ENCODE measurements around the gene ARHGAP25. TPM values are rescaled to one million over a fixed set of nuclear protein-coding genes. Genes with fewer than 3 reads are reported as not detected.

Gene ARHGAP25
- polyA plus RNA-seq, 4 donors, result 5.9 to 8.1 (median 7.8) TPM

DNA sequence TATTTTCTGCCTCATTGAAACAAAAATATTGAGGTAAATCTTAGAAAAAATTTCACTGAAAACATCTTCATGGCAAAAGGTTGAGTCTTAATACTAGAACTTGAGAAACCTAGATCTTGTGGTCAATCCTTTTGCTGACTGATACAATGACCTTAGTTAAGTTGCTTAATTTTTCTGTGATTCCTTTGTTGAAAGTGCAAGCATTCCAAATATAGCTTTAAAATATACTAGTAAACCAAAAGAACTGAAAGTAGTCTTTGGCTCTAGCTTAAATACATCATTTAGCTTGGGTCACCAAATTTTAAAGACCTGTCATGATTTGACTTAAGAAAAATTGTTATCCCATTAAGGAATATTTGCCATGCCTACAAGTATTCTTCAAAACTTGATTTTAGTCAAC is 119.9 kb downstream of the ARHGAP25 start:
- no peak for DNase-seq (ENCODE audit: low read depth in 4 of 4, low spot score in 3 of 4)

DNA sequence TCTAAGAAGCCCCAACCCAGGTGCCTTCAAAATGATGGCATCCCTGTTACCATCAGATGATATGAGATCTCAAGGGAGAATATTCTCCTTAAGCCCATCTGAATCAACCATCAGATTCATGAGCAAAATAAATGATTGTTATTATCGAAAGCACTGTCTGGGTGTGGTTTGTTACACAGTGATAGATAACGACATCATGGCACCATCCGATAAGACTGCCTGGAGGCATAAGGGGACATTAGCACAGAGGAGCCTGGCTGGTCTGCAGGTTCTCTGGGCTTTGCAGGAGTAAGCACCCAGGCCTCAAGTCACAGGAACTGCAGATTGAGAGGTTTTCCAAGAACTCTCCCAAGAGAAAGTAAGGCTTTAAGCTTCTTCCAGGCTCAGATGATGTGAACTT is 120.9 kb downstream of the ARHGAP25 start:
- DNase-seq (ENCODE audit: low read depth in 4 of 4, low spot score in 3 of 4), result no peak

DNA sequence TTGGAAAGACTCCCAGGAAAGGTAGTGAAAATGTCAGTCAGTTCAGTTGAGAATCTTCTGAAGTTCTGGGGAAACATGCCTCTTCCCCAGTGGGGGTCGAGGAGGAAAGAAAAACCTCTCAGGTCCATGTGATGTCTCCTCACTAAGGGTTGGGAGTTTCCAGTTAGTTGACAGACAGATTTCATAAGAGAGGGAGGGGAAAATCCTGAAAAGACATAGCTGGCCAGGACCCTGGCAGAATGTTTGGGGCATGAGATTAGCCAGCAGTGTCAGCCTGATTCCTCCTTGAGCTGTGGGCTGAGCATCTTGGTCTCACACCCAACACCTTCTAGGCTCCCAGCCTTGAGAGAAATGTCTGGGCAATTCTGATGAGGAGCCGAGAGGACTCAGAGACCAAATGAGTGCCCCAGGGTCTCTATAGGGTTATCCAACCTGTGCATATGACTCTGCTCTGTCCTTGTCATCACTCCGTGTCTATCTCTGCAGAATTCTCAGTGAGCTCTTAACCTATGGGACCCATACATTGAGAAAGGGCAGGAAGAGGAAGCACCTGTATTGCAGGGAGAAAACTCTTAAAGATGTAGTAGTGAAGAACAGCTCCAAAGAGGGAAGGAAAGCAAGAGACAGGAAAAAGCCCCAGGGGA is 122.7 kb downstream of the ARHGAP25 start:
- DNase-seq (ENCODE audit: low read depth in 4 of 4, low spot score in 3 of 4), result no peak

DNA sequence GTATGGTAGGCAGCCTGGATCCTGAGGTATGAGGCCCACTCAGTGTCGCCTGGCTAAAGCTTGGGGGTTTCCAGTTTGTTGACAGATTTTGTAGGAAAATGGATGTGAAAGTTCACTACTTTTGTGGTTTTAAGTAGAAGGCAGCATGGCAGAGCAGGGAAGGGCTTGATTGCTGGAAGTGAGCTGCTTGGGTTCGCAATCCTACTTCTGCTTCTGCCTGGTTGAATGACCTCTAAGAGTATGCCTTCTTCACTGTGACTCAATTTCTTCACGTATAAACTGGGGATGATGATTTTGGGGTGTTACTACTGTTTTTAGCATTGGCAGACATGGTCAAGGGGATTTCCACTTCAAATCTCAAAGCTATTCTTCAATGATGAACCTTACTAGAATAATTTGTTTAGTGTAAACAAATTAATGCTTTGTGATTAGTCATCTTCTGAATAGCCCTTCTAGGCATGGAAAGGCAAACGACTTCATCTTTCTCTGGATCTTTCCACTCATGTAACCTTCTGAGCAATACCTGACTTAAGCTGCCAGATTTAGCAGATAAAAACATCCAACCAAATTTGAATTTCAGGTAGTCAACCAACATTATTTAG is 123.3 kb downstream of the ARHGAP25 start:
- DNase-seq (ENCODE audit: low read depth in 4 of 4, low spot score in 3 of 4), result no peak

DNA sequence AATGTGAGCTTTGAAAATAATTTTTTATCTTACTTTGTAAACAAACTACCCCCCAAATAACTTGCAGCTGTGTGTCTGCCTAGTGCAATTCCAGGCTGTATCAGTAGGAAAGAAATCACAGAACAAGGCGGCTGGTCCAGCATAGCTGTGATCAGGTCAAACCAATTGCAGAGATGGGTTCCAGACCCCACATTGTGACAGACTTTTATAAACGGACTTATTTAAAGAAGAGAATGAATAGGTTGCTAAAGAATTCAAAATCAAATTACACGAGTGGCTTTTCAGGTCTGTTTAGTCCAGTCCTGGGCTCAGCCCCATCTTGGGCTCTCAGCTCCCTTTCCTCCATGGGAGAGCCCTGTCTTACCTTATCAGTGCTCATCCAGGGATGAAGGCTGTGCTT is 125.5 kb downstream of the ARHGAP25 start:
- DNase-seq (ENCODE audit: low read depth in 4 of 4, low spot score in 3 of 4), result no peak

DNA sequence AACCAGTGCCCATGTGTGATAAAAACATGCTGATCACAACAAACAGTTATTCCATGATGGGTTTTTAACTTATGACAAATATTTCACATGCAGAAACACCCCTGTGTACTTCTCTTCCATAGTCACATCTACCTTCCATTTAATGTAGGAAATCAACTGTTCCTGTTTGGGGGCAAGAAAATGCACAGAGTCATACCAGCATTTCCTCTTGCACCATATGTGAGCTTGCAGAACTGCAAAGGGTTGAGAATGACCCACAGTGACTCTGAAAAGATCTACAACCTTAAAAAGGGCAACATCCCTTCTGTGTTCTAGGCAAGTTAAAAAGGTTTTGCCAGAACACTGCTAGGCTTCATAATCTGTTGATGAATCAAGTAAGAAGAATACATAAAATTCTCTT is 126.7 kb downstream of the ARHGAP25 start:
- DNase-seq (ENCODE audit: low read depth in 4 of 4, low spot score in 3 of 4), result no peak

DNA sequence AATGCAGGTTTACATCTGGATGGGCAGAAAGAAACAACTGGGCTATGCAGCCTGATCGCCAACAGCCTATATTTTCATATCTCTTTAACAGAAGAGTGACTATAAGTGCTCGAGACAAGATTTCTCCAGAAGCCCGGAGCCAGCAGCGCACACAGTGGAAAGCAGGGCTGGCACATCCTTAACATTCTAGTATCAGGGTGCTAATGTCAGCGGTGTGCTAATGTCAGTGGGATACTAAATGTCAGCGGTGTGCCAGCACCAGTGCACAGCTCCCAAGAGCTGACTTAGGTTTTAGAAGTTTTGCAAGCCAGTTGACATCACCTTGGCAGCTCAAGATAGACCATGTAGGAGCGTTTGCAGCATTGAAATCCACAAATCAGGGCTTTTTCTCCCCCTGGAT is 128.3 kb downstream of the ARHGAP25 start:
- DNase-seq (ENCODE audit: low read depth in 4 of 4, low spot score in 3 of 4), result no peak

DNA sequence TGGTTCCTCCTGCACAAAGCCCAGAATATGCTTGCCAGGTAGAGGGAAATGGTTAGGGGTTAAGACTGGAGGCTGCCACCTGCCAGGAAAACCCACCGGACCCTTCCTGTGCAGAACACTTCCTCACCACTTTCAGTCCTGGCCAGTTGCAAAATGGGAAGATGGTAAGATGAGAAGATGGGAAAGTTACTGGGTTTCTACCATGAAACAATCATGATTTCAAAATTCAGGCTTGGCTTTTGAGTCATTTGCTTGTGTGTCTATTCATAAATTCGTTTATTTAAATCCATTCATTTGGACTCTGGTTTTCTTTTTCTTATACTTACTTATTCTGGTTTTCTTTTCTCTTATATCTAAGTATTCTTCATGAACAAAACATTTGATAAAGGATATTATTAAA is 129.4 kb downstream of the ARHGAP25 start:
- DNase-seq (ENCODE audit: low read depth in 4 of 4, low spot score in 3 of 4), result no peak

DNA sequence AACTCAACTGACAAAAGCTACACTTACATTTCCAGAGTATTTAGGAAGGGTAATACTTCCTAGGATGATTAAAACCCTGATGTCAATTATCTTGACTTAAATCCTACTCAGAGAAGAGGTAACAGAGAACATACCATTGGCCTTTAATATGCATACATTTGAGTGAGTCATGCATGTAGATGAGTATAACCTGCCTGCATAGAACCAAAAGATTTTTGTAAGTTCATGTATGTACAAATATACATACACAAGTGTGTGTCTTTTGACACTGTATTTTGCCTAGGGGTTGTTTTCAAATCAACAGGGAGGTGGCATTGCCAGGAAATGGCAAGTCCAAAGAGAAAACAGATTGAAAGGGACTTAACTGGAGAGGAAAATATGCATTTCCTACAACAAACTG is 130.5 kb downstream of the ARHGAP25 start:
- DNase-seq (ENCODE audit: low read depth in 4 of 4, low spot score in 3 of 4), result no peak

DNA sequence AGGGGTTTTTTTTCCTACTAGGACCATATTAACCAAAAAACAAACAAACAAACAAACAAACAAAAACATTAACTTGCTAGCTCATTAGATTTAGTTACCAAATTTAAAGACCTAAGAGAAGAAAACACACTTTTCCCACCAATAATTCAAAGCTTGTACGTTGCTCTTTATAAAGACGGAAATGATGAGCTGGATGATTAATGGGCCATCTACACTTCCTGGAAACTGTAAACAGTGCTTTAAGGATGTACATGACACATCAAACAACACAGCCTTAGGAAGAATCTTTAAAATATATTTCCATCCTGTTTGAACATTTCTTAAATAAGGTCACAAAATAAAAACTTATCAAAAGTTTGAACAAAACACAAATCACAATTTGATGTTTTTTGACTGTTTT is 135.6 kb downstream of the ARHGAP25 start:
- peak in 1 of 4 donors; percentile 5 for DNase-seq (ENCODE audit: low read depth in 4 of 4, low spot score in 3 of 4)

DNA sequence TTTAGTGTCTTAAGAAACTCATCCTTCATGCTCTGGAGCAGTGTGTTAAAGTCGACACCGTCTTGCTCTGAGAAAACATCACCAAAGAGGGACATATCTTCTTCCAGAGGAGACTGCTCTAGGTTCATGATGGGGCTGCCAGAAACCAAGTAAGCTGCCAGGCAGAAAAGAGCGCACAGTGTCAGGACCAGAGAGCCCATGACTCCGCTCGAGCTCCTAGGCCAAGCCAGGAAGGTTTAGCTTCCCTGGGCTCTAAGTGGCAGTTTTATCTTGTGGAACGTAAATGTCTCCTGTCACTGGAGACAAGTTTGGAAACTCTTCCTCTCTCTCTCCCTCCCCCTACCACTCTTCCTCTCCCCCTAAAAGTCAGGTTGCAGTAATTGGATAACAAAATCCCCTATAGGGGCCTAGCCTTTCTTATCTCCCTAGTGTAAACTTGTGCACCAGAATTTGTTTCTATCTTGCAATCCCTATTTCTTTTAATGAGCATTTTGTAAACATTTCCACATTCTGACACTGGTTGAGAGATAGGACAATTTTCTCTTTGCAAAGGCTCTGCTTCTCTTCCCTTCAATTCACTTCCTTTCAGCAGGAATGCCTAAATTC is 136.7 kb downstream of the ARHGAP25 start, which contains the start of gene BMP10:
Gene BMP10 (minus strand): TSS at position 239 of the 606 bp plus-strand sequence. CDS start 39 bp downstream, at position 200.
- DNase-seq (ENCODE audit: low read depth in 4 of 4, low spot score in 3 of 4), result no peak

Other genes starting within 250 kb of the ARHGAP25 start
- gene PROKR1, start 91.2 kb upstream of the ARHGAP25 start, polyA plus RNA-seq (ENCODE audit: insufficient read length in 4 of 4), result 1 to 10 TPM in 1 of 4 donors, under 1 TPM in 3; 0.15 to 1.1 (median 0.44) TPM
- gene BMP10, start 136.6 kb downstream of the ARHGAP25 start, polyA plus RNA-seq (ENCODE audit: insufficient read length in 4 of 4), result not detected
- not detected for gene GKN2, start 218.1 kb downstream of the ARHGAP25 start, polyA plus RNA-seq (ENCODE audit: insufficient read length in 4 of 4)
- gene GKN1, start 239.8 kb downstream of the ARHGAP25 start, polyA plus RNA-seq (ENCODE audit: insufficient read length in 4 of 4), result not detected

Measured in left renal pelvis (tissue), 4 donors.